ENCODE results near the gene MBD3L5.

DNA sequence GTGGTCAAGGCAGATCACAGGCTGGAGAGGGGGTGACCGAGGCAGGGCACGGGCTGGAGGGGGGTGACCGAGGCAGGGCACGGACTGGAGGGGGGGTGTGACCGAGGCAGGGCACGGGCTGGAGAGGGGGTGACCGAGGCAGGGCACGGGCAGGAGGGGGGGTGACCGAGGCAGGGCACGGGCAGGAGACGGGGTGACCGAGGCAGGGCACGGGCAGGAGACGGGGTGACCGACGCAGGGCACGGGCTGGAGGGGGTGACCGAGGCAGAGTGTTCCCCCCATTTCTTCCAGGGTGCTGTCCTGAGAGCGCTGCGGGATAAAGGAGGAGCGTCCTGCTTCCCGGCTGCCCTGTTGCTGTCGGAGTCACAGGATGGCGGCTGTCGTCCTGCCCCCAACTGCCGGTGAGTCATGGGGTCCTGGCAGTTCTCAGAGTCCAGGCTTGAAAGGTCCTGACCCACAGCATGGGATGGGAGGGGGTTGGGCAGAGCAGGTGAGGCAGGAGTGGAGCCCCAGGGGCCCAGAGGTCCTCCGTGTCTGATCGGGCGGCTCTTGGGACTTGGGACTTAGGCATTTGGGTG is 44.4 kb downstream of the MBD3L5 start:
- TF ChIP-seq, protein P1, sequence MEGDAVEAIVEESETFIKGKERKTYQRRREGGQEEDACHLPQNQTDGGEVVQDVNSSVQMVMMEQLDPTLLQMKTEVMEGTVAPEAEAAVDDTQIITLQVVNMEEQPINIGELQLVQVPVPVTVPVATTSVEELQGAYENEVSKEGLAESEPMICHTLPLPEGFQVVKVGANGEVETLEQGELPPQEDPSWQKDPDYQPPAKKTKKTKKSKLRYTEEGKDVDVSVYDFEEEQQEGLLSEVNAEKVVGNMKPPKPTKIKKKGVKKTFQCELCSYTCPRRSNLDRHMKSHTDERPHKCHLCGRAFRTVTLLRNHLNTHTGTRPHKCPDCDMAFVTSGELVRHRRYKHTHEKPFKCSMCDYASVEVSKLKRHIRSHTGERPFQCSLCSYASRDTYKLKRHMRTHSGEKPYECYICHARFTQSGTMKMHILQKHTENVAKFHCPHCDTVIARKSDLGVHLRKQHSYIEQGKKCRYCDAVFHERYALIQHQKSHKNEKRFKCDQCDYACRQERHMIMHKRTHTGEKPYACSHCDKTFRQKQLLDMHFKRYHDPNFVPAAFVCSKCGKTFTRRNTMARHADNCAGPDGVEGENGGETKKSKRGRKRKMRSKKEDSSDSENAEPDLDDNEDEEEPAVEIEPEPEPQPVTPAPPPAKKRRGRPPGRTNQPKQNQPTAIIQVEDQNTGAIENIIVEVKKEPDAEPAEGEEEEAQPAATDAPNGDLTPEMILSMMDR (IDR thresholded peaks at IDR 0.05), result no peak
- no peak for TF ChIP-seq POLR2A (IDR thresholded peaks at IDR 0.05)

Measured in esophagus squamous epithelium (tissue), 4 donors.